HG03135 (cell line): ENCODE data around the gene TMEM126B.
"Not testable (repeated sequence)": the region's sequence is repeated elsewhere in the genome, so short reads cannot be mapped to it uniquely, and the experiment has no call there.

ENCODE experiments used
- ATAC-seq: cut with Tn5 transposase; IDR thresholded peaks from one replicate; pipeline ENCODE4 v1.9.1; 2021; ENCODE audit warnings: mild to moderate bottlenecking, moderate library complexity; ENCODE audit not compliant: unreplicated experiment

The TMEM126B gene

GRCh38 chr11:85627998-85628770 is at the start of gene TMEM126B:
TSS of gene TMEM126B (plus strand) at chr11:85628593. CDS start at chr11:85628608, 15 bp downstream.
- peak; percentile 99 for ATAC-seq

- no peak for ATAC-seq
Measured at GRCh38 chr11:85582111-85582510, 46.3 kb upstream of the TMEM126B start.

GRCh38 chr11:85589373-85589772 is 39.0 kb upstream of the TMEM126B start:
- ATAC-seq, result no peak

DNA sequence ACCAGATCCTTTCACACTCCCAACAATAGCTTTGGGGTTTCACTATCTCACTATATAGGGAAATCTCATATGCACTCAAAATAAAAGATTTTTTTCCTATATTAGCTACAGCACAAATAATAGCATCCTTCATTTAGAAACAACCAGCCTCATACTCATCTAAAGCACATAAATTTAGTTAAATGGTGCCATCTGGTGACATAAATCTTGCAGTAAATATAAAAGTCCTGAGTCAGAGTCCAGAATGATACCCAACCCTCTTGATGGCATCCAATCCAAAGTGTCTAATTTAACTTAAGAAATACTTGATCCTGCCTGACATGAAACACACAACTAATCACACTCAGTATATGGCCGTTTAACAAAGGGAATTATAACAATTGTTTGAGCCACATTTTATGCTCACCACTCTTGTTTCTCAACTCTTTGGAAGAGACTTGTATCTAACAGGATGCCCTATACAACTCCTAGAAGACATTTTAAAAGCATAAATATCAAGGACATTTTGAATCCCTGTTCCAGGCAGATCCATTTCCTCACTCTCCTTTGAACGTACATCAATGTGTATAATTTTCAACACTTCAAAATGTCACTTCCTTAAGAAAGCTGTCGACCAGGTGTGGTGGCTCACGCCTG is 37.4 kb upstream of the TMEM126B start:
- ATAC-seq, result no peak

GRCh38 chr11:85595285-85595884 is 33.0 kb upstream of the TMEM126B start:
- ATAC-seq, result no peak

DNA sequence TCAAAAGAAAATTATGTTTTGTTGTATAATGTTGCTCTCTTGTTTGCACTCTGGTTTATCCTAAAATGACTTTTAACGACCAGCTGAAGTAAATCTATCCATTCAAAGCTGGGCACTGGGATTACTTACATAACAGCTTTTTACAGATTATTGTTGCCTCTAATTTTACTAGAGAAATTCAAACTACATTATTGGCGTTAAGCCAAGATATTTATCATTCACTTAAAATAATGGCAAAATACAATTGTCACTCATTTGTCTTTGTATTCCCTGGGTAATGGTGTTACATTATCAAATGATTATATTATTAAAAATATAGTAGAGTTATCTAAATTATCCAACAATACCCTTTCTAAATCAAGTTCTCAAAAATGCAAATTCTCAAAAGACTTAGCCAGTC is 31.5 kb upstream of the TMEM126B start:
- no peak for ATAC-seq

DNA sequence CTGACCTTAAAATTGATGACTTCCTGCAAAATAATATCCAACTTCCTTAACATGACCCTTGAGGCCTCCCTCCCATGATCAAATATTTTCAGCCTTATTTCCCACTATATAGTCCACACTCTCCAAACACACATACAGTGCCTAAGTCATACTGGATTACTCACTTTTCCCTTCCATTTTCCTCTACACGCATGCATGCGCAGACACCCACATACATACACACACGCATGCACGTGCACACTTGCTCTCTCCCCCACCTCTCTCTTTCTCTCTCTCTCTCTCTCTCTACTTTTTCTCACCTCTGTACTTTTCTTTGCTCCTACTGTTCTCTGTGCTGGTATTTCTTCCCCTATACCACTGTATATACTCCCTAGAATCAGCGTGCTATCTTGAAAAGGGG is 29.3 kb upstream of the TMEM126B start:
- ATAC-seq, result no peak

GRCh38 chr11:85602526-85603213 is 25.7 kb upstream of the TMEM126B start:
- ATAC-seq, result no peak

GRCh38 chr11:85603220-85603619 is 25.2 kb upstream of the TMEM126B start:
- no peak for ATAC-seq

DNA sequence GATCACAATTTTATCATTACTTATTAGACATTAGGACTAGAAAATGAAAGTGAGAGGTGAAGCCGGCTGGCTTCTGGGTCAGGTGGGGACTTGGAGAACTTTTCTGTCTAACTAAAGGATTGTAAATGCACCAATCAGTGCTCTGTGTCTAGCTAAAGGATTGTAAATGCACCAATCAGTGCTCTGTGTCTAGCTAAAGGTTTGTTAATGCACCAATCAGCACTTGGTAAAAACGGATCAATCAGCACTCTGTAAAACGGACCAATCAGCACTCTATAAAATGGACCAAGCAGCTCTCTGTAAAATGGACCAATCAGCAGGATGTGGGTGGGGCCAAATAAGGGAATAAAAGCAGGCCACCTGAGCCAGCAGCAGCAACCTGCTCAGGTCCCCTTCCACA is 22.2 kb upstream of the TMEM126B start:
- not testable (repeated sequence) for ATAC-seq

- not testable (repeated sequence) for ATAC-seq
Measured at GRCh38 chr11:85608621-85609020, 19.8 kb upstream of the TMEM126B start.

GRCh38 chr11:85609286-85609685 is 19.1 kb upstream of the TMEM126B start:
- not testable (repeated sequence) for ATAC-seq

DNA sequence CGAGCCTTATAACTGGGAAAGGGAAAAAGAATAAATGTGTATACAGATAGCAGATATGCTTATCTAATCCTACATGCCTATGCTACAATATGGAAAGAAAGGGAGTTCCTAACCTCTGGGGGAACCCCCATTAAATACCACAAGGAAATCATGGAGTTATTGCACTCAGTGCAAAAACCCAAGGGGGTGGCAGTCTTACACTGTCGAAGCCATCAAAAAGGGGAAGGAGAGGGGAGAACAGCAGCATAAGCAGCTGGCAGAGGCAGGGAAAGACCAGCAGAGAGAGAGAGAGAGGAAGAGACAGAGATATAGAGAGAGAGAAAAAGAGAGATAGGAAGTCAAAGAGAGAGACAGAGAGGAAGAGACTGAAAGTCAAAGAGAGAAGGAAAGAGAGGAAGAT is 16.8 kb upstream of the TMEM126B start:
- ATAC-seq, result not testable (repeated sequence)

GRCh38 chr11:85619499-85619898 is 8.9 kb upstream of the TMEM126B start:
- no peak for ATAC-seq

- ATAC-seq, result no peak
Measured at GRCh38 chr11:85620256-85620655, 8.1 kb upstream of the TMEM126B start.

DNA sequence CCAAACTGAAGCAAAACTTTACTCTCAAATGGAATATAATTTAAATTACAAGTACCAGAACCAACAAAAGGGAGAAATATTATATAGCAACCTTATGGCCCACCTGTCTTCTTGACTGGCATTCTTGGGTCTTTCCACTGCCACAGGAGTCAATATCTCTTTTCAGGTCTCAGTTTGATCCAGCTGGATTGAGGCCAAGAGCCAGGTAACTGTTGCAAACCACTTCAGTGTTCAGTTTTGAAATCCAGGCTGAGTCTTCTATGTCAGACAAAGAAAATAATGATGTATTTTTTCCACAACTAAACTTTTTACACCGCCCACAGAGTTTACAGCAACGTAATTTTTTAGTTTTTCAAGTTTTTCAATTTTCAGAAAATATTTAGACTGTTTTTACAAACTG is 1.9 kb upstream of the TMEM126B start:
- no peak for ATAC-seq

DNA sequence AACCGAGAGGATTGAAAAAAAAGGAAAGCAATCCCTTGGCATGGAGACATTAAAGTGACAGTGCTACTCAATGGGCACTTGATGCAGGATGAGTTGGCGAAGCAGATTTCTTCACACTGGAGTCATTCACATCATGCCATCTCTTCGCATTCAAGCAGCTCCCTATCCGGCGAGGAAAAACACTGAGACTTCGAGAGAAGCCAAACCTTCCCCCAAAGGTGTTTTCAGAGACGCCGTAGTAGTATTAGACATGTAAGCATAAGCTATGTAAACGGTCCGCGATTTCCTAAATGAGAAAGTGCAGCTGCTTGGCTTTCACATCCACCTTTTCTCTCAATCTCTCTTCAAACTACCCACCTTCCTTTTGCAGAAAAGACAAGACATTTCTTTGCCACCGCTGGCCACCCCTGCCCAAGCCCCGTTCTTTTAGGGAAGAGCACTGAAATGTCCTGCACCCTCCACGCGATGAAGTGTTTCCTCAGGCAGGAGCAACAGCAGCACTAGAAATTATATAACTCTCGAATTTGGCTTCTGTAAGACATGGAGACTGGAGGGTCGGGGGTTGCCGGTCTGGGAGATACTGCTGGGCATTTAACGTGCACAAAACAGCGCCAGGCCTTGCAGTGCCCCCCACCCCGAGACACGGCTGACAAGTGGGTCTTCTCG is 928 bp upstream of the TMEM126B start, which contains the start of gene DLG2:
TSS of gene DLG2 (minus strand) at position 13 of the 666 bp plus-strand sequence.
- ATAC-seq, result peak; percentile 5

DNA sequence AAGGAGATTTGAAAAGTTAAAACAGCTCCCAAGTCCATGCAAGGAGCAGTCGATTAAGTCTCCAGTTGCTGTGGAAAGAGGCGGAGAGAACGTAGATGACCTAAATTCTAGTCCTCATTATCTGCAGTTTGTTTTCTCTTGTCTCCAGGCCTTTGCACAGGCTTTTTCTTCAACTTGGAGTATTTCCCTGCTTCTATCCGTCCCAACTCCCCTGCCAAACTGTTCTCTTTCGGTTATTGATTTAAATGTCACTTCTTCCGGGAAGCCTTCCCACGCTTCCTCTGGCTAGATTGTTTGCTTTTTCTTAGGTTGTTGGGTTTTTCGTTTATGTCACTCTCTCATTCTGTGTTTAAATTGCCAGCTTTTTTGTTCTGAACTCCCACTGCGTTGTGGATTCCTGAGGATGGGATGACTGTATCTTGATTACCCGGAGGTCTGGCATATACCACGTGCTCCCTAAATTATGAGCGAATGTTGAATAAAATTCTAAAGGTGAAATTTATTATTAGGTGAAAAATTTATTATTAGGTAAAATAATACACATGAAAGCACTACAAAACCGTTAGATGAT is 463 bp downstream of the TMEM126B start:
- ATAC-seq, result peak; percentile 17

- ATAC-seq, result no peak
Measured at GRCh38 chr11:85634747-85635146, 6.4 kb downstream of the TMEM126B start.

DNA sequence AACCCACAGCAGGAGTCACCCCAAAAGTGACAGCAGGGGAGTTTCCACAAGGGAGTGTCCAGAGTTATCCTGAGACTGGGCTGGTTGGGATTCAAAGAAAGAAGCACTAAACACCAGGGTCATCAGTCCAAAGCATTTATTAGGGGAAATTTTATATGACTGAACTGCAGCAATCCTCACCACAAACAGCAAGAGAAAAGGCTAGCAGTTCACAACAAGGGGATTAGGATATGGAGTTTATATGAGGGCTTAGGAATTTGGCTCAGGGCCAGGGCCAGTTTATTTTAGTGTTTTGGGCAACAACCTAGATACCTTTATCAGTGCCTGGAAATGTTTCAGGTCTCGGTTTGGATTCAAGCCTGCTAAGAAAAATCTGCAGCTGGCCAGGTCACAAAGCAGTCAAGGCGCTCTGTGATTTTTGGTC is 14.8 kb downstream of the TMEM126B start:
- ATAC-seq, result no peak
